Measurements from ENCODE around the gene JOSD2.

The JOSD2 gene, protein sequence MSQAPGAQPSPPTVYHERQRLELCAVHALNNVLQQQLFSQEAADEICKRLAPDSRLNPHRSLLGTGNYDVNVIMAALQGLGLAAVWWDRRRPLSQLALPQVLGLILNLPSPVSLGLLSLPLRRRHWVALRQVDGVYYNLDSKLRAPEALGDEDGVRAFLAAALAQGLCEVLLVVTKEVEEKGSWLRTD

DNA sequence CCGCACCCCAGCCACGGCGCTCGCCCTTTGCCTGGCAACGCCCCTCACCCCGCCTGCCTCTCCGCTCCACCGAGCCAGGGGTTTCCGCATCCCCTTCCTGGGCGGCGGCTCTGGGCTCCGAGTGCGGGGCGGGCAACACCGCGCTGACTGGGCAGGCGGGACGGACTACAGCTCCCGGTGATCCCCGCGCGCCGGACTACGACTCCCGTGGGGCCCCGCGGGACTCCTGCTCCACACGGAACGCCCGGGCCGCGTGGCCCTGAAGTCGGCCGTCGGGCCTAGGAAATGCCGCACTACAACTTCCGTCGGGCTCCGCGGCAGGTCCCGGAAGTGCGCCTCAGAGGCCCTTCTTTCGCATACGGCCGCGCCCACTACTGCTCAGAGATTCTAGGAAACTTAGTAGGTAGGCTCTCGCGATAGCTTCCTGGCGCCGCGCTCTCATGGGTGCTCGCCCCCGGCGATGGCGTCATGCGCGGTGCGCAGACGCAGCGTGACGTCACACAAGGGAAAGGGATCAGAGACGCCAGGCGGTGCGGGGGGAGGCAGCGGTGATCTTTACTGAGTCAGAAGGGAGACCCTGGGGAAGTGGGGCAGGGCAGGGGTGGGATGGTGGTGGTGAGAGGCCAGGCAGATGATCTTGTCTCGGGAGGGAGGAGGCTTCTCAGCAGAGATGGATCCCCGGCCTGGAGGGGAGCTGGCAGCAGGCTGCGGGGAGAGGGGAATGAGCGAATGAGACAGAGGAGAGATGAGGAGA, at the start of gene JOSD2:
Gene JOSD2 (minus strand): TSS at position 123 of the 754 bp plus-strand sequence. CDS start 760 bp downstream, outside the sequence.
- DNase-seq (ENCODE audit: low read depth), result peak; percentile 95

DNA sequence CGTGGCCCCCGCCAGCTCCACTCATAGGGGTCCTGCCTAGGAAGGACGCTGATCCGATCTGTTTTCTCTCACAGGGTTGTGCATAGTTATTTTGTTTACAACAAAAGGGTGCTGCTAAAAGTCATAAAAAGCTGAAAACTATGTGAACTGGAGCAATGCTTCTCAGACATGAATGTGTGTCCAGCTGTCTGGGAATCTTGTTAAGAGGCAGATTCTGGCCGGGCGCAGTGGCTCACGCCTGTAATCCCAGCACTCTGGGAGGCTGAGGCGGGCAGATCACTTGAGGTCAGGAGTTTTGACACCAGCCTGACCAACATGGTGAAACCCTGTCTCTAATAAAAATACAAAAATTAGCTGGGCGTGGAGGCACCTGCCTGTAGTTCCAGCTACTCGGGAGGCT, 48.6 kb upstream of the JOSD2 start:
- DNase-seq (ENCODE audit: low read depth), result no peak

DNA sequence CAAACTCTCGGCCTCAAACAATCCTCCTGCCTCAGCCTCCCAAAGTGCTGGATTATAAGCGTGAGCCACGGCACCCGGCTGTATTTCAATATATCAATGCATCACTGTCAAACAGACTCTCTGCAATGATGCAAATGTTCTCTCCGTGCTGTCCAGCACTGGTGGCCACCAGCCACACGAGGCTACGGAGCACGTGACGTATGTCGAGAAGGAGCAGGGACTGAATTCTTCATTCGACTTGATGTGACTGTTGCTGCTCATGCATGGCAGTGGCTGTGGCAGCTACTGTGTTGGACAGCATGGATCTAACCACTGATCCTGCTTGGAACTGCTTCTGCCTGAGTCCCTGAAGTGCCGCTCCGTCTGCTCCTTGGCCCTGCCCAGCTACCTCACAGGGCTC, 47.5 kb upstream of the JOSD2 start:
- no peak for DNase-seq (ENCODE audit: low read depth)

DNA sequence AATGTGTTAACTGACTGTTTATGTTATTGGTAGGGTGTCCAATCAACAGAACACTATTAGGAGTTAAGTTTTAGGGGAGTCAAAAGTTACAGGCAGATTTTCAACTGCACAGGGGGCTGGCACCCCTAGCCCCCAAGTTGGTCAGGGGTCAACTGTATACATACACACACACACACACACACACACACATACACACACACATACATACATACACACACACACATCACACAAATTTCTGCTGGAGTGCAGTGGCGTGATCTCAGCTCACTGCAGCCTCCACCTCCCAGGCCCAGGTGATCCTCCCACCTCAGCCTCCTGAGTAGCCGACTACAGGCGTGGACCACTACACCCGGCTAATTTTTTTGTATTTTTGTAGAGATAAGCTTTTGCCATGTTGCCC, 47.0 kb upstream of the JOSD2 start:
- DNase-seq (ENCODE audit: low read depth), result no peak

DNA sequence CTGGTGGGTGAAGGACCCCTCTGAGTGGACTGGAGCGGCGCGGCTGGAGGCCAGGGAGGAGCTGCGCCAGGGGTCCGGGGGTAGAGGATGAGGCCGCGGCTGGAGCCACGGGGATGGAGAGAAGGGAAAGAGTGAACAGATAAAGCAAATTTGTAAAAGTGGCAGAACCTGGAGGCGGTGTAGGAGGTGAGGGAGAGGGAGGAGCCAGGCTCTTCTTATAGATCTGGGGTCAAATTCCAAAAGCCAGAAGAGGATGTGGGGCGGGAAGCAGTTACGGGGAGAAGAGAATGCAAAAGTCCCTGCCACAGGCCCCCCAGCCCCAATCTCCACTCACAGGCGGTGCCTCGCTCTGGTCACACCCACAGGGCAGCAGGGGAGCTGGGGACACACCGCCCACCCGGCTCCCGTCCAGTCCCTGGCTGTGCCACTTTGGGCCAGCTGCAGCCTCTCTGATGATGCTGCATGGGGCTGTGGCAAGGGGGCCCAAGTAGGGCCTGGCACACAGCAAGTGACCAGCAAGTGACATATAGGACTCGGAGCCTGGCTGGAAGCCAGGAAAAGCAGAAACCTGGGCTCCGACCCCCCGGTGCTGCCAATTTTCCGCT, 46.1 kb upstream of the JOSD2 start:
- no peak for DNase-seq (ENCODE audit: low read depth)

DNA sequence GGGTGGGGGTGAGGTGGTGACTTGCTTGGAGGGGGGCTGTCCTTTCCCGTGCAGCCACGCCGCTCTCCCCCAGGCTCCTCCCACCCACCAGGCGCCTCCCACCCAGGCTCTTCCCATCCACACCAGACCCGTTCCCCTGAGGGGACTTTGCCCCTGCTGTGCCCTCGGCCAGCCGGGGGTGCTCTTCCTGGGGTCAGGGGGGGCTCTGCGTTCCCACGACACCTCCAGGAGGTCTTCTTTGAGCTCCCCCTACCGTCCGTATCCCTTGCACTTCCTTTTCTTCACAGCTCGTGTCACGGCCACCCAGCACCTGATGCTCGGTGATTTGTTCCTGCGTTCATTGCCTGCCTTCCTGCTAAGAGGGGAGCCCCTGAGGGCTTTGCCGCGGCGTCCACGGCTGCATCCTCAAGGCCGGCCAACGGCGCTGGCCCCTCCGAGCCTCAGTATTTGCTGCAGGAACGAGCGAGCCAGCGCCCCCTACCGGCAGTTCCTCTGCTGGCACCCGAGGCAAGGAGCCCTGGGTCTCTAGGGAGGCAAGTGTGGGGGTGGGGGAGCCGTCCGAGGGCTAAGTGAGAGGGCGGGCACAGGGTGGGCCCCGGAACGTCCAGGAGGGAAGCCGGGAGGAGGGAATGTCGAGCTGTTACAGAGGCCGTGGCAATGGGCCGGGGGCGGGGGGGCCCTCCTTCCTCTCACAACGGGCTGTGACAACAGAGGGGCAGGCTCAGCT, 45.5 kb upstream of the JOSD2 start:
- peak; percentile 11 for DNase-seq (ENCODE audit: low read depth)

DNA sequence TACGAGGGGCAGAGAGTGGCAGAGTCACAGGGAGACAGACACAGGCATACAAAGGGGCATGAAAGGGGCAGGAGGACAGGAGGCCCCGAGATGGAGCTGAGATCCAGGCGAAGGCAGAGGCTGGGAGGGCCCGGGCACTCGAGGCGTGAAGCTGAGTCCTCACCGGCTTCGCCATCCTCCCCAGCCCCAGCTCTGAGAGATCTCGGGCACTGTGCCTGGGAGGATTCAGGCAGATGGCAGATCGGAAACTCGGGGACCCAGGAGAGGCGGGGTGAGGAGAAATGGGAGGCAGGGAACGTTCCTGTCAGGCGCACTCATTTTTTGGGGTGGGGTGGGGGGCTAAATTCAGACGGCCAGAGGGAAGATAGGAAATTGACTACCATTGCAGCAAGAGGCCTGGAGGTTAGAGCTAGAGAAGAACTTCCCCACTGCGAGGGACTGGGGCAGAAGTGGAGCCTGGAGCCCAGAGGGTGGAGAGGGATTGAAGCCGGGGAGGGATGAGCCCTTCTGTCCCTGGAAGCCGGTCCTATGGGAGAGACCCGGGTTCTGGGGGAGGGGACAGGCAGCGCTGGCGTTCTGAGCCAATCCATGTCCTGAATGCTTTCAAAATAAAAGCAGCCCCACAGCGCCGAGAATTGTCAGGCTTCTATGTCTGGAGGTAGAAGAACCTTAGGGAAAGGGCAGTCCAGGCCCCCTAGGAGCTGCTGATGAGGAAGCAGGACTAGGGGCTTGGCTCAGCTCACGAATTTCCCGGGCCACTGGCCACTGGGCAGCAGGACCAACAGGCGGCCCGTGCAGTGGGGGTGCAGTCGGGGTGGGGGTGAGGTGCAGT, 44.7 kb upstream of the JOSD2 start:
- no peak for DNase-seq (ENCODE audit: low read depth)

DNA sequence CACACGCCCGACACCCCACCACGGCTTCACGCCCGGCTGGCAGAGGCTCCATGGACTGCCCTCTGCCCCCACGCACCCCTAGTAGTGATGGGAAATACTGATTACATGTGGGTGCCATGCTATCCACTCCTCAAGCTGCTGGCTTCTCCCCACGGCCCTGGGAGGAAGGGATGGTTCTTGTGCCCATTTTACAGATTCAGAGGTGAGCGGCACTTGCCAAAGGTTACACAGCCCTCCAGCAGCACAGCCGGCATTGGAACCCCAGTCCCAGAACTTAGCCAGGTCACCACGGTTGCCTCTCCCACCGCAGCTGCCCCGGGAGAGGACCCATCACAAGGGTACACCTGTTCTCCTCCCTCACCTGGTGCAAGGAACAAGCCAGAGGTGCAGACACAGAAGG, 44.0 kb upstream of the JOSD2 start:
- DNase-seq (ENCODE audit: low read depth), result no peak

DNA sequence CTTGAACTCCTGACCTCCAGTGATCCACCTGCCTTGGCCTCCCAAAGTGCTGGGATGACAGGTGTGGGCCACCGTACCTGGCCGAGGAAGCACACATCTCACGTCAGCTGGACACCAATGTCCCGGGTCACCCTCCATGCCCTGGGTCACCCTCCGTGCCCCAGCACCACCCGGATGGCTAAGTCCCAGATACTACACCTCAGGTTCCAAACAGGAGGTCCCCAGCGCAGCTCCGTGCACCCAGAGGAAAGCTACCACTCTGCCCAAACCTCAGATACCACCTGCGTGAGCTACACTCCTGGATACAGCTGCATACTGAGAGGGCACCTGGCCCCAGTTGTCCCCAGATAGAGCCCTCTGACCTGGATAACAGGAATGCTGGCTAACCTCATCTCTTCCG, 43.2 kb upstream of the JOSD2 start:
- no peak for DNase-seq (ENCODE audit: low read depth)

DNA sequence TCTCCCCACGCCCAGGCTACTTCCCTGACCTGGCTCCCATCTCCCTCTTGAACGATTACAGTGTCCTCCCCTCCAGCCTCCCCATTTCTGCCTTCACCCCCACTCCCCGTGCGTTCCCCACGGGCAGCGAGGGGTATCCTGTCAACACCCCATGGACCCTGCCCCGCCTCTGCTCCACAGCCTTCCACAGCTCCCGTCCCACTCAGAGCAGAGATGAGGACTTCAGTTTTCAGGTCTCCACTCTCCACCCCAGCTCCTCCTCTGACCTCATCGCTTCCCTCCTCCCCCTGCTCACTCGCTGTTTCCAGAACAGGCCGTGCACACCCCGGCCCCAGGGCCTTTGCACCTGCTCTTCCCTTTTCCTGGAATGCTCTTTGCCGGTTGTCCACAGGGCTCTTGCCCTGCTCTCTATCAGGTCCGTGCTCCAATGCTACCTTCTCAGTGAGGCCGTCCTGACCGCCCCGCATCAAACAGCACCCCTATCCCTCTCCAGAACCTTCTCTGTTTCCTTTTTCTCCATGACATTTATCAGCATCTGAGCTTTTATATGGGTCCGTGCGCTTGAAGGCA, 42.2 kb upstream of the JOSD2 start:
- no peak for DNase-seq (ENCODE audit: low read depth)

DNA sequence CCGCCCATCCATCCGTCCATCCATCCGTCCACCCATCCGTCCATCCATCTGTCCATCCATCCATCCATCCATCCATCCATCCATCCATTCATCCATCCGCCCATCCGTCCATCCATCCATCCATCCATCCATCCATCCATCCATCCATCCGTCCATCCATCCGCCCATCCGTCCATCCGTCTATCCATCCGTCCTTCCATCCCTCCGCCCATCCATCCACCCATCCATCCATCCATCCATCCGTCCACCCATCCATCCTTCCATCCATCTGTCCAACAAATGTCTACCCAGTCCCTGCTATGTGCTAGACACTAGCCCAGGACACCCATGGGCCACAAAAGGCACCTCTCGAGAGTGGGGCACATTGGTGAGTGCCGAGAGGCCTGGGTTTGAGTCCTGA, 41.5 kb upstream of the JOSD2 start:
- DNase-seq (ENCODE audit: low read depth), result no peak

DNA sequence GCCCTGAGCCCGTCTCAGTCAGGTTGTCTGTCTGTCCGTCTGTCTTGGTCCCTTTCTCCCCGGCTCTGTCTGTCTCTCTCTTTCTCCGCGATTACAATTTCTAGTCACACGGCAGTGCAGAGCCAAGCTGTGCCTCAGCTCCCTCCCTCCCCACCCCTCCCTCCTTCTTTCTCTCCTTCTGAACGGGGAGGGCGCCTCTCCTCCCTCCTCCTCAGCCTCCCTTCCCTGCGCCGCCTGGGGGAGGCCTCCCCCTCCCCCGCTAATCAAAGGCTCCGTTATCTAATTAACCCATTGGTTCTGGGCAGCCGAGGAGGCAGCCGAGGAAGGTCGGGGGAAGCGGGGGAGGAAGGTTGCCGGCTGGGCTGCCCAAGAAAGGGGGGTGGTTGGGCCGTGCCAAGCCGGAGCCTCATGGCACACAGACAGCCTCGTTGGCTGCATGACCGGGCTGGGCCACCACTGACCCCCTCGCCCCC, 40.8 kb upstream of the JOSD2 start:
- DNase-seq (ENCODE audit: low read depth), result no peak

DNA sequence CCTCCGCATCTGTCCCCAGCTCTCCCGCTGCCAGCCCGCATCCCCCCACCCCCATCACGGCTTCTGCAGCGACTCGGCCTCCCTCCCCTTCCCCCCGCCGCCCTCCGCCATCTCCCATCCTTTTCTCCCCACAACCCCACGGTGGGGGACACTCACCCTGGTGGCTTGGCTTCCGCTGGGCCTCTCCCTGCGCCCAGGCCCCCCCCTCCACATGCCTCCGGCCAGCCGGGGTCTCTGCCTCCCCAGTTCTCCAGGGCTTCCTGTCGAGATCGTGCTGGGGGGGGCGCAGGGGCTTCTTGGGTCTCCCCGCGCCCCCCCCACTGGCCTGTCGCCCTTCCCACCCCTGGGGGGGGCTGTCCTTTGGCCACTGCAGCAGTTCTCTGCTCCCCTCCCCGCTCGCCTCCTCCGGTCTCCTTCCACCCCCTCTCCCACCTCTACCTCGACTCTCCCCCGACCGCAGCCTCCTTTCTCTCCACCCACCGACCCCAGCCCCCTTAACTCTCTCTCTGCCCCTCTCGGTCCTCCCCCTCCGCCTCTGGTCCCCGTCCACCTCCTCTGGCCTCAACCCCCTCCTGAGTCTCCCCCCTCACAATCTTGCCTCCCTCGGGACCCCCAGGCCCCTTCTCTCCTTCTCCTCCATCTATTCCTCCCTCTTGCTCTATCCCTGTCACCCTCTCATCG, 40.2 kb upstream of the JOSD2 start:
- DNase-seq (ENCODE audit: low read depth), result no peak

DNA sequence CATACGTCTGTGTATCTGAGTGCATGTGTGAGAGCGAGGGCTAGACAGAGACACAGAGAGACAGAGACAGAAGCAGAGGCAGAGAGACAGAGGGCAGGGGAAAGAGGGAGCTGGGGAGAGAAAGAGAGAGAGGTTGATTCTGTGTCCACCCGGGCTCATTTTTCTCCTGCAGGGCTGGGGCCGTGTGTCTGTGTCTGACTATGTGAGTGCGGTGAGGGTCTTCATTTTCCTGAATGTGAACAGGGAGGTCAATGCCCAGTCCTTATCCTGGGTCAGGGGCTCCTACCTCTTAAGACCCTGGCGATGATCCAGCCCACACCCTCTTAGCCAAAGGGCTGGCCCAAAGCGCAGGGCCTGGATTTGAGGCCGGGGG, 39.6 kb upstream of the JOSD2 start:
- no peak for DNase-seq (ENCODE audit: low read depth)

DNA sequence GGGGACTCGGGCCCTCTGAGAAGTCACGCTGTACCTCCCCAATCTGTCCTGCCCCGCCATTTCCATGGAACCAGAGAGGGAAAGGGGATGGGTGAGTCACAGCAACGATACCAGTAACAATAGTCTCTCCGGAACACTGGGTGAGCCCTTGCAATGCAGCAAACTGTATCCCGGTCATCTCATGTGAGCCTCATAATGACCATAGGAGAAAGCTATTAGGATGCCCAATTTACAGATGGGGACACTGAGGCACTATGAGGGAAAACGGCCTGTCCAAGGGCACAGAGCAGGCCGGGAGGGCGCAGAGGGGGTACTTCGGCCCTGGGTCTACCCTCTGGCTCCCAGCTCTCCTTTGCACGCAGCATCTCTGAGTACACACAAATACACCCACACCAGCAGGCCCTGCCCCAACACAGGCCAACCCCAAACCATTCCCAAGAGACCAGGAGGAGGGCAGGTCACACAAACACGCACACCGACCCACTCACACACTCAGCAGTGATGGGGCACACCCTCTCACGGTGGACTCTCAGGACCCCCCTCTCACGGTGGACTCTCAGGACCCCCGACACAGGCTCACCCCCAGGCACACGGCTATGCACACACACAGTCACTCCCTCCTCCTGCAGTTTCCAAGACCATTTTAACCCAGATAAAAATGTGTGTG, 39.1 kb upstream of the JOSD2 start:
- no peak for DNase-seq (ENCODE audit: low read depth)

DNA sequence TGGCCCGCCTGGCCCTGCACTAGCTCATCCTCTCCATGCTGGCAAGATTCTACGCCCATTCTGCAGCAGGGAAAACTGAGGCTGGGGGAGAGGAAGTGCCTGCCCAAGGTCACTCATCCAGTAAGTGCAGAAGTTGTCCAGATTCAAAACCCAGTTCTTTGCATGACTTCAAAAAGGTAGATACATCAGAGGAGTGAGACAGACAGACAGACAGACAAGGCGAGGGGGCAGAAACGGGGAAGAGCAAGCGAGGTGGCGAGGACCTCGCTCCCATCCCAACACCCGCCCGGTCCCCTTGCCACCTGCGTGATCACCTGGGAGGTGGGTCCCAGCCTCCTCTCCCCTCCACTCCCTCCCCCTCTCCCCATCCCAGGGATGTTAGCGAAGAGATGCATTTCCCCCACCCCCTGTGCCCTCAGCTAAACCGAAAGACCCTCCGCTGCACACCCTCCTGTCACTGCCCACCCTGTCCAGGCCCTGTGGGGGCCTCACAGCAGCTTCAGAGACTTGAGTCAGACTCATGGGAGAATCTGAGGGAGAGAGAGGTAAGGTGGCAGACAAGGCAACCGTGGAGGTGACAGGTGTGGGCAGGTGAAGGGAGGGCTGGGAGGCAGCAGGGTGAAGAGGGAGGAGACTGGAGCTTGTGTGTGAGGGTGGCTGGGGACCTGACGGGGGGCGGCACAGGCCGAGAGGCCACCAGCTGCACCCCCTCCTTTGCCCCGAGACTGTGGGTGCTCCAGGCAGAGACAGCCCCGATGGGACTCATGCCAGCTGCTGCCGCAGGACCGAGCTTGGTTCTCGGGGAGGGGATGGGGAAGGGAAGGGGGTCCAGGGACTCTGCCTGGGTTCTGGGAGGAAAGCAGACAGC, 38.3 kb upstream of the JOSD2 start:
- no peak for DNase-seq (ENCODE audit: low read depth)

DNA sequence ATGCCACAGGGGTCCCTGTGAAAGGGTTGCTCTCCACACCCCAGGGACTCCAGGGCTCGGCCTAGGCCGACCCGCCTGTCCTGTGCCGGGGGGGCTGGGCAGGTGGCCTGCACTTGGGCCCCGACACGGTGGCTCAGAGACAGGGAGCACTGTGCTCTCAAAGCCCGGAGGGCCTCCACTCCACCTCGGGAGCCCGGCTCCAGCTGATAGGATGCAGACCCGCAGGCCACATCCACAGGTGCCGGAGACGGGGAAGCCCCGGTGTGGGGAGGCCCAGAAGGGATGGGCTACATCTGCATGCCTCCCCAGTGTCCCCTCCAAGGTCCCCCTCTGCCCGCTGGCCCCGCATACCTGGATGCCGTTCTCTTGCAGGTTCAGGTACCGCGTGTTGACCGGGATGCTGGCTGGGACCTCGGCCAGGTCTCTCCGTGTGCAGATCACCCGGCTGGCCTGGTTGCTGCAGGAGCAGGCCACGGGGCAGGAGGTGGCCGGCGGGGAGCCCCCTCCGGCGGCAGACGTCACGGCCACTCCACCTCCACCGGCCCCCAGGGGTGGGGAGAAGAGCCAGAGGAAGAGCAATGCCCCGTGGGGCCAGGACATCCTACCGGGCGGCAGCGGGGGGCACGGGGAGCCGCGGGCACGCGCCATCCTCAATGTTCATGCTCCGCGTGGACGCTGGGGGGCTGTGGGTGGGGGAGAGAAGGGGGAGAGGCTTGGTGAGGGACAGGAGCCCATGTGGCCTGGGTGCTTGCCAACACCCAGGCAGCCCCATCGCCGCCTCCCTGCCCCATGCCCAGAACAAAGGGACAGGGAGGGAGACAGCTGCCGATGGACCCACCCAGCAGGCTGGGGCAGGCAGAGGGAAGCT, 37.4 kb upstream of the JOSD2 start:
- DNase-seq (ENCODE audit: low read depth), result no peak
